H1 (cell line): ENCODE results near the gene AP3B2. TPM values are rescaled to one million over a fixed set of nuclear protein-coding genes. Genes with fewer than 3 reads are reported as not detected.

ENCODE experiments used
- ASH2L ChIP-seq: fragments of 200-600, 300-600 bp; sonication (generic); IDR thresholded peaks from one replicate; pipeline ENCODE4 v1.7.1; 2017; ENCODE audit warnings: low read length
- BACH1 ChIP-seq: IDR thresholded peaks from 2 replicates; pipeline ENCODE4 v1.6.1; 2012; ENCODE audit warnings: low read length, improper control_type of control experiment
- BRCA1 ChIP-seq: IDR thresholded peaks from 2 replicates; pipeline ENCODE4 v1.6.1; 2012; ENCODE audit warnings: low read depth, low read length, improper control_type of control experiment
- CEBPB ChIP-seq: IDR thresholded peaks from 2 replicates; pipeline ENCODE4 v1.6.1; 2012; ENCODE audit warnings: low read depth, low read length
- CHD2 ChIP-seq: IDR thresholded peaks from 2 replicates; pipeline ENCODE4 v1.6.1; 2012; ENCODE audit warnings: low read length, improper control_type of control experiment
- CREB1 ChIP-seq: IDR thresholded peaks from 2 replicates; pipeline ENCODE4 v1.6.1; 2012; ENCODE audit warnings: inconsistent platforms
- CTBP2 ChIP-seq: IDR thresholded peaks from 2 replicates; pipeline ENCODE4 v1.7.0; 2011; ENCODE audit warnings: borderline replicate concordance, mild to moderate bottlenecking, moderate library complexity, mixed read lengths, low read length; ENCODE audit not compliant: insufficient read depth, insufficient read length
- EGR1 ChIP-seq: IDR thresholded peaks from 2 replicates; pipeline ENCODE4 v1.6.1; 2011; ENCODE audit warnings: low read depth, low read length, borderline replicate concordance
- EP300 ChIP-seq, 2 experiments: IDR thresholded peaks; 1 replicate in 1 of 2; 2 replicates in 1 of 2; pipeline ENCODE4 v1.6.1; 2011 to 2012; ENCODE audit warnings: low read depth in 2 of 2, low read length in 2 of 2, mild to moderate bottlenecking in 2 of 2, borderline replicate concordance in 1 of 2, inconsistent platforms in 1 of 2, moderate library complexity in 1 of 2
- JUND ChIP-seq: IDR thresholded peaks from 2 replicates; pipeline ENCODE4 v1.6.1; 2011; ENCODE audit warnings: mild to moderate bottlenecking, improper control_type of control experiment, low read length
- KDM5A ChIP-seq: fragments of 200-600 bp; IDR thresholded peaks from 2 replicates; pipeline ENCODE4 v1.7.1; 2012; ENCODE audit warnings: mild to moderate bottlenecking, low read length, inconsistent platforms, mixed read lengths
- NRF1 ChIP-seq: IDR thresholded peaks from 2 replicates; pipeline ENCODE4 v1.6.1; 2011; ENCODE audit warnings: mild to moderate bottlenecking, low read depth, low read length, improper control_type of control experiment
- POLR2A ChIP-seq, 2 experiments: IDR thresholded peaks; 1 replicate in 1 of 2; 2 replicates in 1 of 2; pipeline ENCODE4 v1.6.1; 2011; ENCODE audit warnings: low read depth in 2 of 2, low read length in 2 of 2, mild to moderate bottlenecking in 2 of 2; ENCODE audit errors: control extremely low read depth in 1 of 2
- POLR2AphosphoS5 ChIP-seq: IDR thresholded peaks from 2 replicates; pipeline ENCODE4 v1.6.1; 2011; ENCODE audit warnings: low read depth, low read length
- RBBP5 ChIP-seq: IDR thresholded peaks from 2 replicates; pipeline ENCODE4 v1.7.1; 2012; ENCODE audit warnings: low read depth, mild to moderate bottlenecking, inconsistent platforms, low read length, moderate library complexity, borderline replicate concordance
- SAP30 ChIP-seq: fragments of 300-600 bp; sonication (generic); IDR thresholded peaks from 2 replicates; pipeline ENCODE4 v1.7.1; 2012; ENCODE audit warnings: low read length, moderate library complexity, mild to moderate bottlenecking, inconsistent platforms; ENCODE audit not compliant: insufficient read depth, insufficient replicate concordance
- SIN3A ChIP-seq, 2 experiments: IDR thresholded peaks in 1 of 2; conservative IDR thresholded peaks in 1 of 2; 2 replicates each; pipeline ENCODE4 v1.6.1; 2011 to 2012; ENCODE audit warnings: low read length in 2 of 2, improper control_type of control experiment in 1 of 2, low read depth in 1 of 2, mild to moderate bottlenecking in 1 of 2
- SP4 ChIP-seq: IDR thresholded peaks from 2 replicates; pipeline ENCODE4 v1.6.1; 2012; ENCODE audit warnings: low read length, inconsistent platforms
- SRF ChIP-seq: IDR thresholded peaks from 2 replicates; pipeline ENCODE4 v1.6.1; 2011; ENCODE audit warnings: mild to moderate bottlenecking, low read depth, low read length, moderate library complexity
- SUZ12 ChIP-seq: fragments of 200-600 bp; sonication (generic); IDR thresholded peaks from 2 replicates; pipeline ENCODE4 v1.6.1; 2012; ENCODE audit warnings: mild to moderate bottlenecking, inconsistent platforms, low read length, moderate library complexity, mixed read lengths
- TAF7 ChIP-seq: optimal IDR thresholded peaks from 2 replicates; pipeline ENCODE3; 2011; ENCODE audit warnings: low read depth, mild to moderate bottlenecking, inconsistent platforms, low read length, moderate library complexity, borderline replicate concordance
- TBP ChIP-seq: IDR thresholded peaks from 2 replicates; pipeline ENCODE4 v1.6.1; 2011; ENCODE audit warnings: low read depth, low read length, improper control_type of control experiment
- TEAD4 ChIP-seq: IDR thresholded peaks from 2 replicates; pipeline ENCODE4 v1.6.1; 2012; ENCODE audit warnings: low read depth, low read length, inconsistent platforms, mixed read lengths
- polyA plus RNA-seq, 7 experiments: library from polyadenylated mRNA; depleted of rRNA in 3 of 7; stranded (reverse) in 5 of 7; unstranded in 2 of 7; fragments of >200 nt in 5 of 7; fragments of 200-250 nt in 2 of 7; gene quantifications; 1 replicate in 5 of 7; 2 replicates in 1 of 7; 4 replicates in 1 of 7; pipeline versions ENCODE4 v1.2.1 to v1.2.3, GENCODE V29; 2011 to 2013; ENCODE audit warnings: missing spikeins in 2 of 7, mixed read lengths in 2 of 7
- total RNA-seq: library from RNA; stranded (reverse); fragmentation: NEBNext Ultra II Directional; extraction: Animal tissue kit (Norgen Biotek cat#: 25700); gene quantifications from 2 replicates; pipeline ENCODE4 v1.2.1, GENCODE V29; 2021
- TF ChIP-seq, protein P1 (sequence below): IDR thresholded peaks from 2 replicates; pipeline ENCODE4 v1.6.1; 2012; ENCODE audit warnings: inconsistent platforms
- TF ChIP-seq, protein P2 (sequence below): IDR thresholded peaks from 2 replicates; pipeline ENCODE4 v1.6.1; 2012; ENCODE audit warnings: inconsistent platforms

AP3B2 gene
- total and polyA plus RNA-seq, 2 of the 8 experiments (the other 6 are each of a cell fraction or from before 2014, with no cell fraction given): 21.8 to 25.7 TPM

DNA sequence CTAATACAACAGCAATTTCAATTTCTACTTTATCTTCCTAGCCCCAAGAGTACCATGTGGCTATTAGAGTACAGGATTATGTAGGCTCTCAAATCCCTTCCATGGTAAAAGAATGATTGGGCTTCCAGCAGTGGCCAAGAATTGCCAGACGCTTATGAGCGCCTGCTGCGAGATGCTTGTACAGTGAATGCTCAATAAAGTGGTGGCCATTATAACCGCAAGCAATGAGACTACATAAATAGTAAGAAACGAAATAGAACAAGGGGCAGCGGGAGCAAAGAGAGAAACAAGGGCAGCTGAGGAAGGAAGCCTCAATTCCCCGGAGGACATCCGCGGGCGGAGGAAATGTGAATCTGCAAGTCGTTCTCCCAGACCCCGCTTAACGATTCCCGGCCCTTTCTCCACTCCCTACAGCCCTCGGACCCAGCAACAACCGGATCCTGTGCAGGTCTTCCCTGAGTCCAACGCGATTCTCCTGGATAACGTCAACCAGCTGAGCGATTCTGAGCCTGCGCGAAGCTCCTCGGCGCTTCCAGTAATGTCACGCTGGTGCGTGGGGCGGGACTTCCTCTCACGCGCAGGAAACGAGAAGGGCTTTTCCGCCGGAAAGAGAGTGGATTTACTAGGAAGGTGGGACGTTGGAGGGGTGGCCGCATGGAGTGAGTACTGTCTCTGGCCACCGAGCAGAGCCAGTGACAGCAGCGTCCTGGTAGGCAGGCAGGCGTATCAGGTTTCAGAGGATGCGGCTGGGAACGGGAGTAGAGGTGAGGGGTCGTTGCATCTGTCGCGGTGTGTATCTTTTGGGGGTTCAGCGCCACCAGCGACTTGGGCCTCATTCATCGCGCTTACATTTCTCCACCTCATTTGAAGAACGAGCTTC, 40.5 kb upstream of the AP3B2 start (continued):
- TF ChIP-seq EGR1: peak; percentile 76
- TF ChIP-seq ASH2L: no peak
- no peak for TF ChIP-seq BRCA1
- no peak for TF ChIP-seq EP300 (IDR thresholded peaks at IDR 0.05; ENCODE audit: borderline replicate concordance in 1 of 2, low read depth in 2 of 2, low read length in 2 of 2)
- peak; percentile 47 to 77 for TF ChIP-seq POLR2A (IDR thresholded peaks at IDR 0.05; ENCODE audit: control extremely low read depth in 1 of 2, low read depth in 2 of 2, low read length in 2 of 2)
- TF ChIP-seq, protein P1, sequence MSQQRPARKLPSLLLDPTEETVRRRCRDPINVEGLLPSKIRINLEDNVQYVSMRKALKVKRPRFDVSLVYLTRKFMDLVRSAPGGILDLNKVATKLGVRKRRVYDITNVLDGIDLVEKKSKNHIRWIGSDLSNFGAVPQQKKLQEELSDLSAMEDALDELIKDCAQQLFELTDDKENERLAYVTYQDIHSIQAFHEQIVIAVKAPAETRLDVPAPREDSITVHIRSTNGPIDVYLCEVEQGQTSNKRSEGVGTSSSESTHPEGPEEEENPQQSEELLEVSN: peak; percentile 62
- TF ChIP-seq NRF1: no peak
- TF ChIP-seq CHD2: no peak
- TF ChIP-seq TBP: peak; percentile 70
- TF ChIP-seq CEBPB: no peak
- TF ChIP-seq SRF: no peak
- no peak for TF ChIP-seq CTBP2
- TF ChIP-seq SIN3A (conservative IDR thresholded peaks at IDR 0.05 in 1 of 2, IDR thresholded peaks at IDR 0.05 in 1 of 2; ENCODE audit: low read depth in 1 of 2, low read length in 2 of 2): peak; percentile 84 to 92
- TF ChIP-seq, protein P2, sequence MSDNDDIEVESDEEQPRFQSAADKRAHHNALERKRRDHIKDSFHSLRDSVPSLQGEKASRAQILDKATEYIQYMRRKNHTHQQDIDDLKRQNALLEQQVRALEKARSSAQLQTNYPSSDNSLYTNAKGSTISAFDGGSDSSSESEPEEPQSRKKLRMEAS: peak; percentile 82
- TF ChIP-seq JUND: 0 out of 2 replicates have a peak, but pooled peaks have one; percentile 12
- TF ChIP-seq SUZ12: no peak
- TF ChIP-seq POLR2AphosphoS5: no peak
- no peak for TF ChIP-seq TEAD4
- TF ChIP-seq SAP30: peak; percentile 95
- TF ChIP-seq KDM5A: no peak
- peak; percentile 90 for TF ChIP-seq BACH1
- peak; percentile 65 for TF ChIP-seq CREB1
- no peak for TF ChIP-seq SP4
- TF ChIP-seq RBBP5: peak; percentile 50; the same call in 1 of the 2 replicates
- TF ChIP-seq TAF7: peak; percentile 28
